DOHH2 (cell line): Measurements from ENCODE around the gene SERTAD2.

Experiments used
- H3F3A ChIP-seq: fragments of 200-600 bp; sonication (generic), shearing (Covaris generic); 2 replicates; pipeline ENCODE4 v1.6.0; 2016; ENCODE audit warnings: antibody characterized with exemption, mild to moderate bottlenecking; ENCODE audit not compliant: control insufficient read depth, insufficient read depth
- H3K27ac ChIP-seq: fragments of 200-600 bp; sonication (generic); 2 replicates; pipeline ENCODE4 v1.5.1; 2014; ENCODE audit warnings: low read depth, mild to moderate bottlenecking, low read length, moderate library complexity
- H3K27me3 ChIP-seq: fragments of 200-600 bp; sonication (generic); 2 replicates; pipeline ENCODE4 v1.6.1; 2014; ENCODE audit warnings: mild to moderate bottlenecking, low read length, mixed read lengths; ENCODE audit not compliant: control insufficient read depth
- H3K36me3 ChIP-seq: fragments of 200-600 bp; sonication (generic); 2 replicates; pipeline ENCODE4 v1.6.1; 2014; ENCODE audit warnings: mild to moderate bottlenecking, low read length, moderate library complexity, mixed read lengths; ENCODE audit not compliant: control insufficient read depth
- H3K4me1 ChIP-seq: fragments of 200-600 bp; sonication (generic); 2 replicates; pipeline ENCODE4 v1.6.1; 2014; ENCODE audit warnings: mild to moderate bottlenecking, low read length, mixed read lengths; ENCODE audit not compliant: control insufficient read depth
- H3K4me2 ChIP-seq: fragments of 200-600 bp; sonication (generic); 2 replicates; pipeline ENCODE4 v1.6.0; 2014; ENCODE audit warnings: mild to moderate bottlenecking, low read length, moderate library complexity
- H3K4me3 ChIP-seq: fragments of 200-600 bp; sonication (generic); 2 replicates; pipeline ENCODE4 v1.5.1; 2014; ENCODE audit warnings: mild to moderate bottlenecking, low read length, mixed read lengths
- H3K79me2 ChIP-seq: fragments of 200-600 bp; sonication (generic); 2 replicates; pipeline ENCODE4 v1.6.1; 2014; ENCODE audit warnings: mild to moderate bottlenecking, low read length, mixed read lengths; ENCODE audit not compliant: control insufficient read depth
- H3K9me2 ChIP-seq: fragments of 200-600 bp; sonication (generic); replicated peaks from 2 replicates; pipeline ENCODE4 v1.6.1; 2014; ENCODE audit warnings: mild to moderate bottlenecking, low read length, mixed read lengths; ENCODE audit not compliant: control insufficient read depth
- H3K9me3 ChIP-seq: fragments of 200-600 bp; sonication (generic); 2 replicates; pipeline ENCODE4 v1.6.1; 2014; ENCODE audit warnings: antibody characterized with exemption, low read length, mixed read lengths; ENCODE audit not compliant: control insufficient read depth, insufficient read depth
- H4K20me1 ChIP-seq: fragments of 200-600 bp; sonication (generic); 2 replicates; pipeline ENCODE4 v1.6.0; 2014; ENCODE audit warnings: low read depth, mild to moderate bottlenecking, antibody characterized with exemption, low read length, moderate library complexity; ENCODE audit not compliant: control insufficient read depth, insufficient read depth
- CTCF ChIP-seq: fragments of 200-600 bp; sonication (generic); IDR thresholded peaks from one replicate; pipeline ENCODE4 v1.5.1; 2014; ENCODE audit warnings: antibody characterized with exemption, mild to moderate bottlenecking, low read depth, low read length; ENCODE audit not compliant: poor library complexity, severe bottlenecking
- EZH2phosphoT487 ChIP-seq: fragments of 200-600 bp; sonication (generic); IDR thresholded peaks from 2 replicates; pipeline ENCODE4 v1.6.1; 2017; ENCODE audit warnings: borderline replicate concordance, mild to moderate bottlenecking, antibody characterized with exemption, low read length, moderate library complexity, mixed read lengths

SERTAD2 gene

GRCh38 chr2:64627860-64628841 is 25.6 kb downstream of the SERTAD2 start:
- H4K20me1 ChIP-seq: no peaks in the 10 kb centered on the region; the same call in 1 of the 2 replicates
- no peak for TF ChIP-seq CTCF
- TF ChIP-seq EZH2phosphoT487: no peak
- no peaks in the 10 kb centered on the region for H3F3A ChIP-seq

GRCh38 chr2:64626963-64627760 is 26.6 kb downstream of the SERTAD2 start:
- no peaks in the 10 kb centered on the region for H3K9me3 ChIP-seq
- peaks cover 6% of the 10 kb centered on the region; the same call in 1 of the 2 replicates for H3K36me3 ChIP-seq
- no peaks in the 10 kb centered on the region; the same call in 1 of the 2 replicates for H4K20me1 ChIP-seq
- H3K4me1 ChIP-seq: peaks cover 17% of the 10 kb centered on the region
- no peak overlapping the region for H3K4me3 ChIP-seq
- H3K4me2 ChIP-seq: no peak overlapping the region
- H3K9me2 ChIP-seq: no peaks in the 10 kb centered on the region
- no peaks in the 10 kb centered on the region for H3F3A ChIP-seq
- no peak overlapping the region for H3K27ac ChIP-seq
- TF ChIP-seq EZH2phosphoT487 (no peak), CTCF (no peak)
- H3K27me3 ChIP-seq: no peaks in the 10 kb centered on the region
- H3K79me2 ChIP-seq: no peaks in the 10 kb centered on the region

More at GRCh38 chr2:64627860-64628841, 25.6 kb downstream of the SERTAD2 start:
- Histone ChIP-seq H3K36me3 (peaks cover 11% of the 10 kb centered on the region), H3K4me1 (peaks cover 17% of the 10 kb centered on the region), H3K79me2 (no peaks in the 10 kb centered on the region; the same call in 1 of the 2 replicates), H3K27ac (no peak overlapping the region), H3K4me3 (no peak overlapping the region), H3K4me2 (no peak overlapping the region), H3K9me3 (no peaks in the 10 kb centered on the region), H3K27me3 (no peaks in the 10 kb centered on the region), H3K9me2 (no peaks in the 10 kb centered on the region)

- no peaks in the 10 kb centered on the region for H3K9me2 ChIP-seq
- no peak overlapping the region for H3K27ac ChIP-seq
- H3K79me2 ChIP-seq: no peaks in the 10 kb centered on the region
- no peaks in the 10 kb centered on the region for H3K9me3 ChIP-seq
- no peaks in the 10 kb centered on the region for H3F3A ChIP-seq
- no peak for TF ChIP-seq CTCF
- no peak for TF ChIP-seq EZH2phosphoT487
- H3K4me1 ChIP-seq: peaks cover 17% of the 10 kb centered on the region
- H3K4me3 ChIP-seq: no peak overlapping the region
- H3K36me3 ChIP-seq: peaks cover 6% of the 10 kb centered on the region; the same call in 1 of the 2 replicates
- no peaks in the 10 kb centered on the region; the same call in 1 of the 2 replicates for H4K20me1 ChIP-seq
- peak overlapping the region; percentile 24 for H3K4me2 ChIP-seq
- no peaks in the 10 kb centered on the region for H3K27me3 ChIP-seq
Measured at GRCh38 chr2:64626146-64626809, 27.4 kb downstream of the SERTAD2 start.
